ENCODE measurements around the gene VSX2.

Gene VSX2

DNA sequence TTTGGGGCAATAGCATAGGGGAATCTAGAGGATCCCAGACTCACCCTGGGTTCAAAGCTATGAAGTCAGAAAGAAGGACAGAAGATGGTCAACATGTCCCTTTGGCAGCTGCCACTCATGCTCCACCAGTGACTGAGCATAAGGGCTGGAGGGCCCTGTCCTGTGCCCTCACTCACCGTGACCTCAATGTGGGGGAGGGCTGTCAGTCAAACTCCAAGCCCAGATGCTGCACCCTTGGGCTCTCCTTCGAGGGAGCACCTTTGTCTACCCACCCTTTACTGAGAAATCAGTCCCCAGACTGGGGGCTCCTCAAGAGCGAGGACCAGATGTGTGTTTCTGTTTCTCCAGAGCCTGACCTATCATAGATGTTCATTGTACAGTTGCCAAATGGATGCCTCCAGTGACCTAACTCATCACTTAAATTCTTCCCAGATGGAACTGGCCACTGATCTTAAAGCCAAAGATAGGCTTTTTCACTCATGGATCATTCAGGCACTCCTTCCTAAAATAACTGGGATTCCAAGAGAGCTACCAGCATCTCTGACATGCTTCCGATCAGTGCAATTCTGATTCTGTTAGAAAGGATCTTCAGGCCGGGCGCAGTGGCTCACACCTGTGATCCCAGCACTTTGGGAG lies 27.2 kb upstream of the VSX2 start:
- Histone ChIP-seq H4K8ac (ENCODE audit: low read depth, low read length) (no peak overlapping the region), H2BK5ac (ENCODE audit: low read length) (no peak overlapping the region), H3K9ac (ENCODE audit: low read length) (no peak overlapping the region), H3K36me3 (ENCODE audit: control insufficient read depth, insufficient read depth, low read length) (no peaks in the 10 kb centered on the region), H3K56ac (ENCODE audit: low read length) (no peak overlapping the region), H3K79me2 (ENCODE audit: control insufficient read depth, insufficient read depth, low read length) (no peaks in the 10 kb centered on the region), H3K23ac (ENCODE audit: low read length) (no peak overlapping the region), H3K4ac (ENCODE audit: low read depth, low read length) (no peak overlapping the region), H3K4me1 (ENCODE audit: control insufficient read depth, low read depth, low read length) (no peaks in the 10 kb centered on the region), H3K27ac (ENCODE audit: low read depth, low read length) (no peak overlapping the region), H3K79me1 (ENCODE audit: low read length) (no peaks in the 10 kb centered on the region), H4K5ac (ENCODE audit: low read length) (no peak overlapping the region), H3K27me3 (ENCODE audit: insufficient read depth, low read length, poor library complexity) (no peaks in the 10 kb centered on the region), H3K4me3 (ENCODE audit: low read length) (no peak overlapping the region), H2BK15ac (replicated peaks; ENCODE audit: low read depth) (no peak overlapping the region), H2AK5ac (ENCODE audit: low read length) (no peak overlapping the region), H3K4me2 (ENCODE audit: low read length) (no peak overlapping the region), H2BK120ac (ENCODE audit: low read depth, low read length) (no peak overlapping the region), H3K18ac (ENCODE audit: low read length) (no peak overlapping the region)
- no peak for DNase-seq
- WGBS (ENCODE audit: extremely low coverage, insufficient coverage, low lambda C conversion rate): no CpG with 5 or more reads among the region's 6 CpGs

DNA sequence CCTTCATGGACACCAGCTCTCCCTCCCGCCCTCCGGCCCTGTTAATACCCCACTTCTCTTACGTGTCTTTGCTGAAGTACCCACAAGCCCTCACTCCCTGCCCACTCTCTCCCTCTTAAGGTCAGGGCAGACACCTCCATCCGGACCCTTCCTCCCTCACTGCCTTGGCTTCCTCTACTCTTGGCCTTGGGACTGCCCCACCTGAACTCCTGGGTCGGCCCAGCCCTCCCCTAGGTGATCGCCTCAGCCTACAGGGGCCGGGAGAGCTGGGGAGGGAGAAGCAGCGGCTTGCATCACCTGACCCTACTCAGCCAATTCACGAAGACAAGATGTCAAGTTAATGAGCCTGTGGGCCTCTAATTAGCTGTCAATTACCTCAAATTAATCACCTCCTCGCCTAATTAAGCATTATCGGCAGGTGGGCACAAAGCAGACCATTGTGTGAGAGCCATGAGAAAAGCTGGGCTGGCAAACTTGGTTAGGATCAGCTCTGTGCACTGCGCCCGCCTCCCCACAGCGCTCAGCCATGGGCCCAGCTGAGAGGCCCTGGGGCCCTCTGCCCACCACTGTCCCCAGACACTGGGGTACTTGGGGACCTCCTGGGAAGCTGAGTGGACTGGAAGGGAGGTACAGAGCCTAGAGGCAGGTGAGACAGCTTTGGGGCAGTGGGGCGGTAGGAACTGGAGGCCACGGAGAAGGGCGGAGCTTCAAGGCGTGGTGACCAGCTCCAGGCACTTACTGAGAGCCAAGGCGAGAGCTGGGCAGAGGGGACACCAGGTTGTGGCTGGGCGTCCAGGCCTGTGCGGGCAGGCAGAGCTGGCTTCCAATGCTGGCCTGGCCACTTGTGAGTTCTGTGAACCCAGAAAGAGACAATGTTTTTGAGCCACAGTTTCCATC lies 25.1 kb upstream of the VSX2 start:
- H3K9ac ChIP-seq (ENCODE audit: low read length): no peak overlapping the region
- H2AK5ac ChIP-seq (ENCODE audit: low read length): no peak overlapping the region
- no peaks in the 10 kb centered on the region for H3K79me1 ChIP-seq (ENCODE audit: low read length)
- H3K27ac ChIP-seq (ENCODE audit: low read depth, low read length): no peak overlapping the region
- H3K36me3 ChIP-seq (ENCODE audit: control insufficient read depth, insufficient read depth, low read length): no peaks in the 10 kb centered on the region
- no peak overlapping the region for H3K23ac ChIP-seq (ENCODE audit: low read length)
- H2BK15ac ChIP-seq (replicated peaks; ENCODE audit: low read depth): no peak overlapping the region
- no CpG with 5 or more reads among the region's 21 CpGs for whole genome bisulfite sequencing (ENCODE audit: extremely low coverage, insufficient coverage, low lambda C conversion rate)
- no peak overlapping the region for H2BK5ac ChIP-seq (ENCODE audit: low read length)
- H3K79me2 ChIP-seq (ENCODE audit: control insufficient read depth, insufficient read depth, low read length): no peaks in the 10 kb centered on the region
- no peak overlapping the region for H3K56ac ChIP-seq (ENCODE audit: low read length)
- no peak overlapping the region for H4K8ac ChIP-seq (ENCODE audit: low read depth, low read length)
- no peak overlapping the region for H3K18ac ChIP-seq (ENCODE audit: low read length)
- no peak overlapping the region for H3K4ac ChIP-seq (ENCODE audit: low read depth, low read length)
- H3K4me2 ChIP-seq (ENCODE audit: low read length): no peak overlapping the region
- DNase-seq: no peak
- H2BK120ac ChIP-seq (ENCODE audit: low read depth, low read length): no peak overlapping the region
- no peaks in the 10 kb centered on the region for H3K4me1 ChIP-seq (ENCODE audit: control insufficient read depth, low read depth, low read length)
- H3K4me3 ChIP-seq (ENCODE audit: low read length): no peak overlapping the region
- no peak overlapping the region for H4K5ac ChIP-seq (ENCODE audit: low read length)
- H3K27me3 ChIP-seq (ENCODE audit: insufficient read depth, low read length, poor library complexity): no peaks in the 10 kb centered on the region

DNA sequence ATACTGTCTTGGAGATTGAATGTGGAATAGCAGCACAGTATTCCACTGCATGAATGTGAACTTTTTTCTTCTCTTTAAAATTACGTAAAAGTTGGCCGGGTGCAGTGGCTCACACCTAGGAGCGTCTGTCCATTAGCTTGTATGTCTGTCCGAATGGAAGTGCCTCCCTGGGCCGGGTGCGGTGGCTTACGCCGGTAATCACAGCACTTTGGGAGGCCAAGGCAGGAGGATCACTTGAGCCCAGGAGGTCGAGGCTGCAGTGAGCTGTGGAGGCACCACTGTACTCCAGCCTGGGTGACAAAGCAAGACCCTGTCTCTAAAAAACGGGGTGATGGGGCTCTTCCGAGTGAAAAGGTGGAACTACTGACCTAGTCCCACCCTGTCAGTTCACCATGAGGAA lies 22.6 kb upstream of the VSX2 start:
- no peak overlapping the region for H3K4ac ChIP-seq (ENCODE audit: low read depth, low read length)
- H3K23ac ChIP-seq (ENCODE audit: low read length): no peak overlapping the region
- no peak overlapping the region for H2AK5ac ChIP-seq (ENCODE audit: low read length)
- DNase-seq: no peak
- no peaks in the 10 kb centered on the region for H3K79me1 ChIP-seq (ENCODE audit: low read length)
- no peak overlapping the region for H3K4me2 ChIP-seq (ENCODE audit: low read length)
- no peak overlapping the region for H2BK120ac ChIP-seq (ENCODE audit: low read depth, low read length)
- no peak overlapping the region for H2BK5ac ChIP-seq (ENCODE audit: low read length)
- H4K5ac ChIP-seq (ENCODE audit: low read length): no peak overlapping the region
- H3K9ac ChIP-seq (ENCODE audit: low read length): no peak overlapping the region
- no peak overlapping the region for H3K4me3 ChIP-seq (ENCODE audit: low read length)
- H3K27ac ChIP-seq (ENCODE audit: low read depth, low read length): no peak overlapping the region
- H3K36me3 ChIP-seq (ENCODE audit: control insufficient read depth, insufficient read depth, low read length): no peaks in the 10 kb centered on the region
- H2BK15ac ChIP-seq (replicated peaks; ENCODE audit: low read depth): no peak overlapping the region
- no peak overlapping the region for H3K18ac ChIP-seq (ENCODE audit: low read length)
- WGBS (ENCODE audit: extremely low coverage, insufficient coverage, low lambda C conversion rate): no CpG with 5 or more reads among the region's 11 CpGs
- no peak overlapping the region for H4K8ac ChIP-seq (ENCODE audit: low read depth, low read length)
- H3K27me3 ChIP-seq (ENCODE audit: insufficient read depth, low read length, poor library complexity): no peaks in the 10 kb centered on the region
- H3K56ac ChIP-seq (ENCODE audit: low read length): no peak overlapping the region
- no peaks in the 10 kb centered on the region for H3K4me1 ChIP-seq (ENCODE audit: control insufficient read depth, low read depth, low read length)
- no peaks in the 10 kb centered on the region for H3K79me2 ChIP-seq (ENCODE audit: control insufficient read depth, insufficient read depth, low read length)

- Histone ChIP-seq H3K27ac (ENCODE audit: low read depth, low read length) (no peak overlapping the region), H3K4me2 (ENCODE audit: low read length) (no peak overlapping the region), H3K4me1 (ENCODE audit: control insufficient read depth, low read depth, low read length) (no peaks in the 10 kb centered on the region), H3K79me1 (ENCODE audit: low read length) (no peaks in the 10 kb centered on the region), H2BK120ac (ENCODE audit: low read depth, low read length) (no peak overlapping the region), H3K56ac (ENCODE audit: low read length) (no peak overlapping the region), H3K4me3 (ENCODE audit: low read length) (no peak overlapping the region), H3K9ac (ENCODE audit: low read length) (no peak overlapping the region), H3K4ac (ENCODE audit: low read depth, low read length) (no peak overlapping the region), H3K36me3 (ENCODE audit: control insufficient read depth, insufficient read depth, low read length) (no peaks in the 10 kb centered on the region), H3K27me3 (ENCODE audit: insufficient read depth, low read length, poor library complexity) (no peaks in the 10 kb centered on the region), H2BK5ac (ENCODE audit: low read length) (no peak overlapping the region), H4K5ac (ENCODE audit: low read length) (no peak overlapping the region), H3K18ac (ENCODE audit: low read length) (no peak overlapping the region), H3K79me2 (ENCODE audit: control insufficient read depth, insufficient read depth, low read length) (no peaks in the 10 kb centered on the region), H2AK5ac (ENCODE audit: low read length) (no peak overlapping the region), H2BK15ac (replicated peaks; ENCODE audit: low read depth) (no peak overlapping the region), H3K23ac (ENCODE audit: low read length) (no peak overlapping the region), H4K8ac (ENCODE audit: low read depth, low read length) (no peak overlapping the region)
- peak; percentile 86 for DNase-seq
- no CpG with 5 or more reads among the region's 40 CpGs for WGBS (ENCODE audit: extremely low coverage, insufficient coverage, low lambda C conversion rate)
These were observed 21.4 kb upstream of the VSX2 start for GRCh38 chr14:74217672-74218448.

DNA sequence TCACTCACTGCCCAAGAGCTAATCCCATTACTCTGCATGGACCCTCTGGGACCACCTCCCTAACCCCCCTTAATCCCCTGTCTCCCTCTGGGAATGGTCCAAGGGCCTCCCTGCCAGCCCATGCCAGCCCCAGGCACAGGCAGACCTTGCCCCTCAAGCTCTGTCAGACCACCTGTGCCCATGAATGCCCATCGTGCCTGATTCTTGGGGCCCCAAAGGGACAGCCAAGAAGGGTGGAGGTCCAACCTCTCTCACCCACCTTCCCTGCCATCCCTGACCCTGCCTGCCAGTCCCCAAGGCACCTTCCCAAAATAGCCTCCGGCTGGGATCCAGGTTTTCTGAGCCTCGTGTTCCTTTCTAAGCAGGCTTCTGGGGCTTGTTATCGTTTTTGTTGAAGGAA lies 20.8 kb upstream of the VSX2 start:
- Histone ChIP-seq H4K5ac (ENCODE audit: low read length) (no peak overlapping the region), H3K4ac (ENCODE audit: low read depth, low read length) (no peak overlapping the region), H3K27me3 (ENCODE audit: insufficient read depth, low read length, poor library complexity) (no peaks in the 10 kb centered on the region), H3K36me3 (ENCODE audit: control insufficient read depth, insufficient read depth, low read length) (no peaks in the 10 kb centered on the region), H2BK5ac (ENCODE audit: low read length) (no peak overlapping the region), H3K4me1 (ENCODE audit: control insufficient read depth, low read depth, low read length) (no peaks in the 10 kb centered on the region), H3K27ac (ENCODE audit: low read depth, low read length) (no peak overlapping the region), H4K8ac (ENCODE audit: low read depth, low read length) (no peak overlapping the region), H3K4me3 (ENCODE audit: low read length) (no peak overlapping the region), H2BK15ac (replicated peaks; ENCODE audit: low read depth) (no peak overlapping the region), H3K18ac (ENCODE audit: low read length) (no peak overlapping the region), H3K9ac (ENCODE audit: low read length) (no peak overlapping the region), H3K56ac (ENCODE audit: low read length) (no peak overlapping the region), H3K23ac (ENCODE audit: low read length) (no peak overlapping the region), H3K79me1 (ENCODE audit: low read length) (no peaks in the 10 kb centered on the region), H3K79me2 (ENCODE audit: control insufficient read depth, insufficient read depth, low read length) (no peaks in the 10 kb centered on the region), H3K4me2 (ENCODE audit: low read length) (no peak overlapping the region), H2AK5ac (ENCODE audit: low read length) (no peak overlapping the region), H2BK120ac (ENCODE audit: low read depth, low read length) (no peak overlapping the region)
- DNase-seq: no peak
- WGBS (ENCODE audit: extremely low coverage, insufficient coverage, low lambda C conversion rate): no CpG with 5 or more reads among the region's 4 CpGs
